Activated T-helper 2 cell treated with anti-CD3 and anti-CD28 coated beads, Interferon-gamma antibody, Interleukin-2, Interleukin-4, amounts not matched to agents 10 μg/mL and 5 μg/mL and 100 μg/mL, durations not matched to agents 14 hours and 24 hours and 36 hours (primary cell): ENCODE results near the gene LINS1. TPM values are rescaled to one million over a fixed set of nuclear protein-coding genes. Genes with fewer than 3 reads are reported as not detected.

Source experiments
- DNase-seq: peaks from one replicate; pipeline ENCODE4 v3.0.0; 2021; ENCODE audit warnings: low spot score
- H3K27ac Mint-ChIP-seq: one replicate; pipeline ENCODE4 v1.8.0; 2021; ENCODE audit warnings: mixed read lengths
- H3K27me3 Mint-ChIP-seq: one replicate; pipeline ENCODE4 v1.8.0; 2021; ENCODE audit warnings: low read depth, mixed read lengths
- H3K36me3 Mint-ChIP-seq: one replicate; pipeline ENCODE4 v1.8.0; 2021; ENCODE audit warnings: low read depth, mixed read lengths
- H3K4me1 Mint-ChIP-seq: one replicate; pipeline ENCODE4 v1.8.0; 2021; ENCODE audit warnings: low read depth, mixed read lengths
- H3K4me3 Mint-ChIP-seq: one replicate; pipeline ENCODE4 v1.8.0; 2021; ENCODE audit warnings: low read depth, mild to moderate bottlenecking, moderate library complexity, mixed read lengths
- H3K9me3 Mint-ChIP-seq: one replicate; pipeline ENCODE4 v1.8.0; 2021; ENCODE audit warnings: mixed read lengths
- intact Hi-C: fragments of 100-400 bp; cut with micrococcal nuclease; formaldehyde crosslinking; loops from one replicate; pipeline ENCODE4 v1.15.1; 2023
- total RNA-seq: library from RNA; stranded (reverse); gene quantifications from 2 replicates; pipeline ENCODE4 v1.2.3, GENCODE V29; 2022

The LINS1 gene
- 39.2 and 46.8 TPM in 2 replicates for total RNA-seq

GRCh38 chr15:100602064-100602822 lies at the start of gene LINS1, which contains the start of gene ASB7:
LINS1 (minus strand) TSS chr15:100602184; CDS start chr15:100580842, 21,342 bp downstream.
ASB7 (plus strand) TSS chr15:100602589; CDS start chr15:100612217, 9,628 bp downstream.
- Mint-ChIP-seq H3K9me3 (no peaks in the 10 kb centered on the region), H3K27me3 (no peaks in the 10 kb centered on the region), H3K4me1 (peaks cover 50% of the 10 kb centered on the region), H3K4me3 (no peak within 1 kb of the TSS), H3K36me3 (peaks cover 45% of the 10 kb centered on the region), H3K27ac (no peak within 1 kb of the TSS)
- intact Hi-C loops, result loop anchor here (5.0 kb wide), 5 partner anchors 520 to 1350 kb away; partner anchors contain the start of genes CHSY1, LRRC28, LYSMD4 and TM2D3
- peak; percentile 100 for DNase-seq

- intact Hi-C loops, result no loop called here
- no peak for DNase-seq
- Mint-ChIP-seq H3K27me3 (no peaks in the 10 kb centered on the region), H3K9me3 (no peaks in the 10 kb centered on the region), H3K27ac (no peak overlapping the region), H3K36me3 (peaks cover 15% of the 10 kb centered on the region), H3K4me3 (no peak overlapping the region), H3K4me1 (no peaks in the 10 kb centered on the region)
Observed at GRCh38 chr15:100651253-100651652, 49.3 kb upstream of the LINS1 start.

- intact Hi-C loops, result no loop called here
- Mint-ChIP-seq H3K9me3 (no peaks in the 10 kb centered on the region), H3K4me3 (no peak overlapping the region), H3K36me3 (peaks cover 15% of the 10 kb centered on the region), H3K4me1 (no peaks in the 10 kb centered on the region), H3K27ac (no peak overlapping the region), H3K27me3 (no peaks in the 10 kb centered on the region)
- DNase-seq, result no peak
Observed at GRCh38 chr15:100650685-100651084, 48.7 kb upstream of the LINS1 start.

GRCh38 chr15:100648951-100649350 lies 47.0 kb upstream of the LINS1 start:
- H3K4me3 Mint-ChIP-seq, result no peak overlapping the region
- no peaks in the 10 kb centered on the region for H3K4me1 Mint-ChIP-seq
- no peaks in the 10 kb centered on the region for H3K27me3 Mint-ChIP-seq
- intact Hi-C loops, result no loop called here
- H3K9me3 Mint-ChIP-seq, result no peaks in the 10 kb centered on the region
- no peak overlapping the region for H3K27ac Mint-ChIP-seq
- DNase-seq, result no peak
- peaks cover 15% of the 10 kb centered on the region for H3K36me3 Mint-ChIP-seq

GRCh38 chr15:100645671-100646070 lies 43.7 kb upstream of the LINS1 start:
- no peak for DNase-seq
- H3K4me1 Mint-ChIP-seq, result no peaks in the 10 kb centered on the region
- no peaks in the 10 kb centered on the region for H3K9me3 Mint-ChIP-seq
- H3K4me3 Mint-ChIP-seq, result no peak overlapping the region
- intact Hi-C loops, result no loop called here
- H3K27me3 Mint-ChIP-seq, result no peaks in the 10 kb centered on the region
- H3K36me3 Mint-ChIP-seq, result peaks cover 8% of the 10 kb centered on the region
- H3K27ac Mint-ChIP-seq, result no peak overlapping the region

GRCh38 chr15:100642950-100643338 lies 41.0 kb upstream of the LINS1 start:
- no peak for DNase-seq
- H3K27ac Mint-ChIP-seq, result no peak overlapping the region
- no peaks in the 10 kb centered on the region for H3K27me3 Mint-ChIP-seq
- no peaks in the 10 kb centered on the region for H3K9me3 Mint-ChIP-seq
- no peak overlapping the region for H3K4me3 Mint-ChIP-seq
- intact Hi-C loops, result no loop called here
- H3K36me3 Mint-ChIP-seq, result no peaks in the 10 kb centered on the region
- no peaks in the 10 kb centered on the region for H3K4me1 Mint-ChIP-seq

- intact Hi-C loops, result no loop called here
- H3K9me3 Mint-ChIP-seq, result no peaks in the 10 kb centered on the region
- H3K4me1 Mint-ChIP-seq, result no peaks in the 10 kb centered on the region
- H3K27me3 Mint-ChIP-seq, result no peaks in the 10 kb centered on the region
- no peak overlapping the region for H3K27ac Mint-ChIP-seq
- no peak overlapping the region for H3K4me3 Mint-ChIP-seq
- no peak for DNase-seq
- no peaks in the 10 kb centered on the region for H3K36me3 Mint-ChIP-seq
Observed at GRCh38 chr15:100642213-100642949, 40.4 kb upstream of the LINS1 start.

- intact Hi-C loops, result no loop called here
- no peaks in the 10 kb centered on the region for H3K4me1 Mint-ChIP-seq
- H3K27me3 Mint-ChIP-seq, result no peaks in the 10 kb centered on the region
- no peak overlapping the region for H3K4me3 Mint-ChIP-seq
- no peaks in the 10 kb centered on the region for H3K36me3 Mint-ChIP-seq
- no peaks in the 10 kb centered on the region for H3K9me3 Mint-ChIP-seq
- H3K27ac Mint-ChIP-seq, result no peak overlapping the region
- no peak for DNase-seq
Observed at GRCh38 chr15:100638177-100638730, 36.3 kb upstream of the LINS1 start.

- Mint-ChIP-seq H3K27ac (no peak overlapping the region), H3K36me3 (peaks cover 12% of the 10 kb centered on the region), H3K9me3 (no peaks in the 10 kb centered on the region), H3K27me3 (no peaks in the 10 kb centered on the region), H3K4me1 (peaks cover 2% of the 10 kb centered on the region), H3K4me3 (no peak overlapping the region)
- no peak for DNase-seq
- intact Hi-C loops, result no loop called here
Observed at GRCh38 chr15:100635406-100636071, 33.6 kb upstream of the LINS1 start.

GRCh38 chr15:100633763-100634075 lies 31.7 kb upstream of the LINS1 start:
- H3K27ac Mint-ChIP-seq, result no peak overlapping the region
- H3K4me1 Mint-ChIP-seq, result peaks cover 2% of the 10 kb centered on the region
- no peak for DNase-seq
- no peak overlapping the region for H3K4me3 Mint-ChIP-seq
- no peaks in the 10 kb centered on the region for H3K9me3 Mint-ChIP-seq
- peaks cover 28% of the 10 kb centered on the region for H3K36me3 Mint-ChIP-seq
- intact Hi-C loops, result no loop called here
- H3K27me3 Mint-ChIP-seq, result no peaks in the 10 kb centered on the region

GRCh38 chr15:100631831-100632230 lies 29.8 kb upstream of the LINS1 start:
- Mint-ChIP-seq H3K27me3 (no peaks in the 10 kb centered on the region), H3K4me1 (peaks cover 5% of the 10 kb centered on the region), H3K27ac (no peak overlapping the region), H3K9me3 (no peaks in the 10 kb centered on the region), H3K36me3 (peaks cover 28% of the 10 kb centered on the region), H3K4me3 (no peak overlapping the region)
- no peak for DNase-seq
- intact Hi-C loops, result no loop called here

GRCh38 chr15:100628746-100629145 lies 26.8 kb upstream of the LINS1 start:
- H3K4me1 Mint-ChIP-seq, result peaks cover 5% of the 10 kb centered on the region
- H3K9me3 Mint-ChIP-seq, result no peaks in the 10 kb centered on the region
- intact Hi-C loops, result loop anchor here (1.0 kb wide), 2 partner anchors 245 to 379 kb away; no protein-coding TSS in a partner anchor
- DNase-seq, result no peak
- no peaks in the 10 kb centered on the region for H3K27me3 Mint-ChIP-seq
- H3K27ac Mint-ChIP-seq, result no peak overlapping the region
- H3K36me3 Mint-ChIP-seq, result peaks cover 28% of the 10 kb centered on the region
- no peak overlapping the region for H3K4me3 Mint-ChIP-seq
